Testis (tissue), 3 donors: Measurements from ENCODE around the gene DNLZ. TPM values are rescaled to one million over a fixed set of nuclear protein-coding genes. Genes with fewer than 3 reads are reported as not detected.

Experiments
- DNase-seq: peaks from one replicate; pipeline ENCODE4 v3.0.0-alpha.2; 2019
- H3K27ac ChIP-seq, 2 donors: fragments of 200-600 bp; sonication (generic); one replicate each; pipeline ENCODE4 v1.5.1; 2019
- H3K27me3 ChIP-seq: fragments of 200-600 bp; sonication (generic); one replicate; pipeline ENCODE4 v1.5.1; 2019
- H3K36me3 ChIP-seq: fragments of 200-600 bp; sonication (generic); one replicate; pipeline ENCODE4 v1.5.1; 2017; ENCODE audit warnings: low read depth; ENCODE audit errors: missing control alignments
- H3K4me1 ChIP-seq: fragments of 200-600 bp; sonication (generic); one replicate; pipeline ENCODE4 v1.5.1; 2019
- H3K4me3 ChIP-seq, 2 donors: fragments of 200-600 bp; sonication (generic); one replicate each; pipeline ENCODE4 v1.5.1; 2017 to 2019
- H3K9me3 ChIP-seq: fragments of 200-600 bp; sonication (generic); one replicate; pipeline ENCODE4 v1.5.1; 2017
- POLR2A ChIP-seq: fragments of 450-650 bp; IDR thresholded peaks from one replicate; pipeline ENCODE4 v1.6.1; 2017; ENCODE audit warnings: antibody characterized with exemption, mild to moderate bottlenecking, moderate library complexity
- WGBS, 2 donors: methylation state at CpG; one replicate each; pipeline ENCODE4 v1.1.5; 2018; 5-methylcytosine and 5-hydroxymethylcytosine counted together
- intact Hi-C: fragments of 100-400 bp; cut with DNase I; formaldehyde crosslinking; loops from one replicate; pipeline ENCODE4 v1.15.1; 2023; ENCODE audit warnings: low total_unique reads
- polyA plus RNA-seq: library from polyadenylated mRNA; stranded (reverse); fragments of 350-450 nt; fragmentation: Illumina TruSeq; extraction: RNeasy Lipid Tissue Mini Kit (QIAGEN cat#74804); gene quantifications from one replicate; pipeline ENCODE4 v1.2.3, GENCODE V29; 2014; ENCODE audit warnings: low read depth, low replicate concordance; ENCODE audit not compliant: insufficient read depth
- total RNA-seq, 2 donors: library from RNA; depleted of rRNA; stranded (reverse); fragments of >200 nt; gene quantifications; one replicate each; pipeline ENCODE4 v1.2.3, GENCODE V29; 2016
- TF ChIP-seq, protein P1 (sequence below), 3 experiments: fragments of 450-650 bp in 2 of 3; fragments of 200-600 bp in 1 of 3; sonication (generic) in 1 of 3; IDR thresholded peaks; one replicate each; pipeline ENCODE4 v1.5.1; 2016 to 2019; ENCODE audit warnings: antibody characterized with exemption in 3 of 3, mild to moderate bottlenecking in 2 of 3, moderate library complexity in 1 of 3

Gene DNLZ
- total and polyA plus RNA-seq, 3 donors from 2014 or later, result 14.0 to 51.1 (median 48.2) TPM

DNA sequence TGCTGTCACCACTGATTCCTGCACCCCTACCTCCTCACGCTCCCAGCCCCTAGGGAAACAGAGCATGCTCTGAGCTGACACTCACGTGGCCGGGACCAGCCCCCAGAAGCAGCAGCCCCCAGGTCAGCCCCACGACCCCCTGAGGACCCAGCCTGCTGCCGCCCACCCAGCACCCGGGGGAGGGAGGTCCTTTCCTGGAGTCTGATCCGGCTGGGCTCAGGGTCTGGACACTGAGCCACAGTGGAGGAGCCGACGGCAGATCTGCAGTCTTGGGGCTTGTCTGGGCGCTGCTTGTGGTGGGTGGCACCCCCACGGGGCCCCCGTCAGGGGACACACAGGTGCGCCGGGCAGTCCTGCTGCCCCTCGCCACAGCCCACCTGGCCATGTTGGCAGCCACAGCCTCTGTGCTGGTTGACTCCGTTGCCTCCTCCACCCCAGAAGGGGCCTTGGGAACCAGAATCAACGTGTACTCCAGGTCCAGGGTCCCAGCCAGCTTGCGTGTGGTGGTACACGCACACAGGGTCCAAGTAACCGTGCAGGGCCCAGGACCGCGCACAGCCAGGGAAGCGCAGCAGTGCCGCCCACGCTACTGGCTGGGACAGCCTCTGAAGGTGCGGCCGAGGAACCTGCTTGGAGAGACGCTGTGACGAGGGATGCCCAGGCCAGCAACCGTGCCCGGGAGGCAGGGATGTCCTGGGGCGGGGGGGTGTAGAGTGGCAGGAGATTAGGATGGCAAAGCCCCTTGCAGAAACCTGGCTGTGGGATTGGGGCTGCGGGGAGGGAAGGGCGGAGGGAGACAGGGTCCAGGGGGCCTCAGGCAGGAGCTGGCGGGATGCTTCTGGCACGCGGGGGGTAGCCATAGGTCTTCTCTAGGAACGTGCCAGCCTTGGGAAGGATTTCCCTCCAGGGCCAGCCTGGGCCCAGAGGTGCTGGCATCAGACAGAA, 3.5 kb downstream of the DNLZ start:
- H3K27me3 ChIP-seq, result no peaks in the 10 kb centered on the region
- TF ChIP-seq, protein P1, sequence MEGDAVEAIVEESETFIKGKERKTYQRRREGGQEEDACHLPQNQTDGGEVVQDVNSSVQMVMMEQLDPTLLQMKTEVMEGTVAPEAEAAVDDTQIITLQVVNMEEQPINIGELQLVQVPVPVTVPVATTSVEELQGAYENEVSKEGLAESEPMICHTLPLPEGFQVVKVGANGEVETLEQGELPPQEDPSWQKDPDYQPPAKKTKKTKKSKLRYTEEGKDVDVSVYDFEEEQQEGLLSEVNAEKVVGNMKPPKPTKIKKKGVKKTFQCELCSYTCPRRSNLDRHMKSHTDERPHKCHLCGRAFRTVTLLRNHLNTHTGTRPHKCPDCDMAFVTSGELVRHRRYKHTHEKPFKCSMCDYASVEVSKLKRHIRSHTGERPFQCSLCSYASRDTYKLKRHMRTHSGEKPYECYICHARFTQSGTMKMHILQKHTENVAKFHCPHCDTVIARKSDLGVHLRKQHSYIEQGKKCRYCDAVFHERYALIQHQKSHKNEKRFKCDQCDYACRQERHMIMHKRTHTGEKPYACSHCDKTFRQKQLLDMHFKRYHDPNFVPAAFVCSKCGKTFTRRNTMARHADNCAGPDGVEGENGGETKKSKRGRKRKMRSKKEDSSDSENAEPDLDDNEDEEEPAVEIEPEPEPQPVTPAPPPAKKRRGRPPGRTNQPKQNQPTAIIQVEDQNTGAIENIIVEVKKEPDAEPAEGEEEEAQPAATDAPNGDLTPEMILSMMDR (IDR thresholded peaks at IDR 0.05), result no peak
- TF ChIP-seq POLR2A, result no peak
- H3K27ac ChIP-seq, result no peak overlapping the region
- H3K9me3 ChIP-seq, result no peaks in the 10 kb centered on the region
- intact Hi-C loops, result loop anchor here (10.0 kb wide), 1 partner anchor 1655 kb away; no protein-coding TSS in a partner anchor
- DNase-seq, result no peak
- H3K36me3 ChIP-seq, result no peaks in the 10 kb centered on the region
- peaks cover 12% of the 10 kb centered on the region for H3K4me1 ChIP-seq
- no peak overlapping the region for H3K4me3 ChIP-seq
- WGBS, 2 donors, result 76 to 79% methylated on average over 17 to 36 of the region's 38 CpGs

- H3K27ac ChIP-seq, result no peak overlapping the region
- no peak overlapping the region for H3K4me3 ChIP-seq
- 77 to 89% methylated on average over 1 to 2 of the region's 2 CpGs for WGBS, 2 donors
- H3K27me3 ChIP-seq, result no peaks in the 10 kb centered on the region
- H3K4me1 ChIP-seq, result peaks cover 18% of the 10 kb centered on the region
- no peak for TF ChIP-seq POLR2A
- TF ChIP-seq, protein P1 (IDR thresholded peaks at IDR 0.05), result no peak
- H3K36me3 ChIP-seq, result no peaks in the 10 kb centered on the region
- DNase-seq, result no peak
- intact Hi-C loops, result loop anchor here (10.0 kb wide), 1 partner anchor 1654 kb away; no protein-coding TSS in a partner anchor
- no peaks in the 10 kb centered on the region for H3K9me3 ChIP-seq
Observed at GRCh38 chr9:136358888-136359287, 4.7 kb downstream of the DNLZ start.

DNA sequence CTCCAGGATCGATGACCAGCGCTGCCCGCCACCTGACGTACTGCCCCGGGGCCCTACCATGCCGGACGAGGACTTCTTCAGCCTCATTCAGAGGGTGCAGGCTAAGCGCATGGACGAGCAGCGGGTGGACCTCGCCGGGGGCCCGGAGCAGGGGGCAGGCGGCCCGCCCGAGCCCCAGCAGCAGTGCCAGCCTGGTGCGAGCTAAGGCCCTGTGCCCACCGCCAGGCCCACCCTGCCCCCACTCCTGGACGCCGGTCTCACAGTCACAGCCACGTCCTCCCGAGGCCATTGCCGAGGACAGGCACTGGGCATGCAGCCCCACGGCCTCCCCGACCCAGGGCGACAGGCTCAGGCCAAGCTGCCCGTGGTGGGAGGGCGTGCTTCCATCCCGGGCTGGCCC, 5.5 kb downstream of the DNLZ start:
- no peaks in the 10 kb centered on the region for H3K27me3 ChIP-seq
- no peak overlapping the region for H3K4me3 ChIP-seq
- intact Hi-C loops, result loop anchor here (10.0 kb wide), 1 partner anchor 1653 kb away; no protein-coding TSS in a partner anchor
- no peak for TF ChIP-seq POLR2A
- TF ChIP-seq, protein P1 (IDR thresholded peaks at IDR 0.05), result no peak
- WGBS, 2 donors, result 89 to 93% methylated on average over 14 to 29 of the region's 29 CpGs
- H3K9me3 ChIP-seq, result no peaks in the 10 kb centered on the region
- H3K4me1 ChIP-seq, result peaks cover 25% of the 10 kb centered on the region
- H3K27ac ChIP-seq, result no peak overlapping the region
- DNase-seq, result no peak
- H3K36me3 ChIP-seq, result no peaks in the 10 kb centered on the region

DNA sequence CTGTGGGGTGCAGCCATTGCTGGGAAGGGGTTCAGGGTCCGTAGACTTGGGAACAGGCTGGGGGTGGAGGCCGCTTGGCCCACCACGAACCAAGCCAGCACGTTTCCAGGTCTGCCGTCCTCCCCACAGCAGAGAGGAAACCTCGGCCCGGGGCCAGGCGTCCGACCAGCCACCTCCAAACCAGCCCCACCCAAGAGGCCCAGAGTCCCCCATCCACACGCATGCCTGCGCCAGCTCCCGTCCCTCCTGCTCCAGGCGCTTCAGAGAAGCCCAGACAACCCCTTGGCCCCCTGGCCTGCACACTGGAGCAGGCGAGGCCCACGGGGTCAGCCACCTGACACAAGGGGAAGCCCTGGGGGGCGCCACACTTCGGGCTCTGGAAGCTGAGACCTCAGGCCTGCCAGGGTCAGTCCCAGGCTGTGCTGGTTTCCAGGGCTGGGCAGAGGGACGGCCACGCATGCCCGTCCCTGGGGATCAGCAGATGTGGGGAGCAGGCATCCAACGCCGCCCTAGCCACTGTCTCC, 6.3 kb downstream of the DNLZ start:
- no peak for DNase-seq
- Histone ChIP-seq H3K27me3 (no peaks in the 10 kb centered on the region), H3K9me3 (no peaks in the 10 kb centered on the region), H3K4me3 (no peak overlapping the region), H3K4me1 (peaks cover 28% of the 10 kb centered on the region), H3K36me3 (no peaks in the 10 kb centered on the region), H3K27ac (no peak overlapping the region)
- TF ChIP-seq, protein P1 (IDR thresholded peaks at IDR 0.05), result no peak
- TF ChIP-seq POLR2A, result no peak
- intact Hi-C loops, result loop anchor here (10.0 kb wide), 1 partner anchor 1652 kb away; no protein-coding TSS in a partner anchor
- WGBS, 2 donors, result 75 to 93% methylated on average over 8 to 22 of the region's 22 CpGs
